Activated CD4-positive, alpha-beta memory T cell treated with anti-CD3 and anti-CD28 coated beads for 36 hours (primary cell): ENCODE data around the gene OVOL1. TPM values are rescaled to one million over a fixed set of nuclear protein-coding genes. Genes with fewer than 3 reads are reported as not detected.
"Not testable (repeated sequence)": the region's sequence is repeated elsewhere in the genome, so short reads cannot be mapped to it uniquely, and the experiment has no call there.

Experiments used
- CTCF ChIA-PET: fragments of 350-600 bp; sonication (Branson Sonifier 250); formaldehyde crosslinking; loops from one replicate; lab custom pipeline; 2021; ENCODE audit warnings: antibody characterized with exemption, inconsistent platforms; lab: Charles Lee
- POLR2A ChIA-PET: fragments of 350-600 bp; sonication (Branson Sonifier 250); formaldehyde crosslinking; loops from one replicate; lab custom pipeline; 2021; ENCODE audit warnings: antibody characterized with exemption; lab: Charles Lee
- DNase-seq: peaks from one replicate; pipeline ENCODE4 v3.0.0-alpha.2; 2020
- H3K27ac Mint-ChIP-seq: one replicate; pipeline ENCODE4 v1.8.0; 2021; ENCODE audit warnings: mixed read lengths
- H3K27me3 Mint-ChIP-seq: one replicate; pipeline ENCODE4 v1.8.0; 2021; ENCODE audit warnings: mixed read lengths
- H3K36me3 Mint-ChIP-seq: one replicate; pipeline ENCODE4 v1.8.0; 2021; ENCODE audit warnings: mixed read lengths
- H3K4me1 Mint-ChIP-seq: one replicate; pipeline ENCODE4 v1.8.0; 2021; ENCODE audit warnings: low read depth, mixed read lengths
- H3K4me3 Mint-ChIP-seq: one replicate; pipeline ENCODE4 v1.8.0; 2021; ENCODE audit warnings: mild to moderate bottlenecking, mixed read lengths
- H3K9me3 Mint-ChIP-seq: one replicate; pipeline ENCODE4 v1.8.0; 2021; ENCODE audit warnings: mixed read lengths
- intact Hi-C: fragments of 100-400 bp; cut with micrococcal nuclease; formaldehyde crosslinking; loops from one replicate; pipeline ENCODE4 v1.15.1; 2023
- total RNA-seq, 2 experiments: library from RNA; stranded (reverse); gene quantifications; one replicate each; pipeline ENCODE4 v1.2.3, GENCODE V29; 2021

OVOL1 gene
- total RNA-seq, 2 experiments from 2014 or later = not detected

DNA sequence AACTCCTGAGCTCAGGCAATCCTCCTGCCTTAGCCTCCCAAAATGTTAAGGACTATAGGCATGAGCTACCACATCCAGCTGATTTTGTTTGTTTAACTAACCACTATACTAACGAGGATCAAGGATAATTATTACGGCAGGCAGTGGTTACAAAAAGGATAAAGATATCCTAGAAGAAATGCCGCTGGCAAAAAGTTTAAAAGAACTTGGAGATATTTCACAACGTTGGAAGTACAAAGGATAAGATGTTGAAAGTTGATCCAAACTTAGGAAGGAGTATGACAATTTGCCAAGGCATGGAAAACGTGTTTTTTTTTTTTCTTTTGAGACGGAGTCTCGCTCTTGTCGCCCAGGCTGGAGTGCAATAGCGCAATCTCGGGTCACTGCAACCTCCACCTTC is 19.5 kb upstream of the OVOL1 start:
- no peaks in the 10 kb centered on the region for H3K9me3 Mint-ChIP-seq
- no peak overlapping the region for H3K27ac Mint-ChIP-seq
- H3K4me1 Mint-ChIP-seq = peaks cover 3% of the 10 kb centered on the region
- no peak overlapping the region for H3K4me3 Mint-ChIP-seq
- intact Hi-C loops = no loop called here
- DNase-seq = no peak
- no peaks in the 10 kb centered on the region for H3K27me3 Mint-ChIP-seq
- H3K36me3 Mint-ChIP-seq = no peaks in the 10 kb centered on the region
- CTCF ChIA-PET = interaction anchor here (0.5 to 2.9 kb wide), 6 partner anchors 12 to 620 kb away, joined by 3 to 8 read pairs (median 4); partner anchors contain the start of genes CCDC85B and KAT5
- POLR2A ChIA-PET = interaction anchor here (1.0 kb wide), 1 partner anchor 12 kb away, joined by 3 read pairs; no protein-coding TSS in a partner anchor

DNA sequence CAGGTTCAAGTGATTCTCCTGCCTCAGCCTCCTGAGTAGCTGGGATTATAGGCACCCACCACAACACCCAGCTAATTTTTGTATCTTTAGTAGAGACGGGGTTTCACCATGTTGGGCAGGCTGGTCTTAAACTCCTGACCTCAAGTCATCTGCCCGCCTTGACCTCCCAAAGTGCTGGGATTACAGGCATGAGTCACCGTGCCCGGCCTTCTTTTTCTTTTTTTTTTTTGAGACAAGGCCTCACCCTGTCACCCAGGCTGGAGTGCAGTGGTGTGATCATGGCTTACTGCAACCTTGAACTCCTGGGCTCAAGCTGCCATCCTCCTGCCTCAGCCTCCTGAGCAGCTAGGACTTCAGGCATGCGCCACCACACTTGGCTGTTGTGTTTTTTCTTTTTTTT is 19.1 kb upstream of the OVOL1 start:
- H3K27me3 Mint-ChIP-seq, H3K9me3 Mint-ChIP-seq, intact Hi-C loops, H3K4me3 Mint-ChIP-seq, H3K4me1 Mint-ChIP-seq, POLR2A ChIA-PET, H3K36me3 Mint-ChIP-seq, H3K27ac Mint-ChIP-seq, DNase-seq: not testable (repeated sequence)
- CTCF ChIA-PET = interaction anchor here (0.5 to 2.9 kb wide), 4 partner anchors 56 to 620 kb away, joined by 3 to 7 read pairs (median 4); partner anchors contain the start of genes CCDC85B and KAT5

DNA sequence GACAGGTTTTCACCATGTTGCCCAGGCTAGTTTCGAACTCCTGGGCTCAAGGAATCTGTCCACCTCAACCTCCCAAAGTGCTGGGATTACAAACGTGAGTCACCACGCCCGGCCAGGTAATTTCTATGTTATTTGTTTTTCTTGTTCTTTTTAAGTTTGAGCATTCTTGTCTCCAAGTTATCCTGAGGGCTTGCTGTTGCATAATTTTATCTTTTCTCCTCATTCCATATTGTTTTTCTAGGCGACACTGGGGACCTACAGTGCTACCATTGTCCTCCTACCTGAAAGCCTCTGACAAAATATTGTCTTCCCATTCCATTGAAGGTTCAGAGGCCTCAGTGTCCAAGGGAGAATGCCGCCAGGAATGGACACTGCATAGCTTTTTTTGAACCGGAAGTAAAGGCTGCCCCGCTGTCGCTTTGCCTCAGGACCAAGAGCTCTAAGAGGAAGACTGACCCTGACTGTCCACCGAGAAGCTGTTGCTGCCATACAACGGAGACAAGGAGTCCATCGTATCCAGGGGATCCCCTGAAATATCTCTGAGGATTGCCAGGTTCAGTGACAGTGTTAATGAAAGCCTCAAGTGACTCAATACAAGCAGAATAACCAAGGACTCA is 15.8 kb upstream of the OVOL1 start:
- intact Hi-C loops = loop anchor here (2.0 kb wide), 1 partner anchor 60 kb away; no protein-coding TSS in a partner anchor

DNA sequence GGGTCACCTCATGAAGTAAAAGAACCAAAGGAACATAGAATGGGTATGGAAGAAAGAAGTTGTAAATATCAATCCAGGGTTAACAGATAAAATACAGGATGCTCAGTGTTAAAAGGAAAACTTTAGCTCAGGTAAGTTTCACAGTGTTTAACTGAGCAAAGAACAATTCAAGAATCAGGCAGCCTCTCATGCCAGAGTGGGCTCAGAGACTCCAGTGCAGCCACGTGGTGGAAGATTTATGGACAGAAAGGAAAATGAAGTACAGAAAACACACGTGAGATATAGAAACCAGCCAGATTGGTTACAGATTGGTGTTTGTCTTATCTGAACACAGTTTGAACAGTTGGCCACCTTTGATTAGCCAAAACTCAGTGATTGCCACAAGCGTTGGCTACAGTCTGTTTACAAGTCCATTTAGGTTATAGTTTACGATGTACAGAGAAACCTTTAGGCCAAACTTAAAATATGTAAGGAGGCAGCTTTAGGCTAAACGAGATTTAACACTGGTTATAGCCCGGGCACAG is 15.2 kb upstream of the OVOL1 start:
- CTCF ChIA-PET = interaction anchor here (0.5 to 7.9 kb wide), 8 partner anchors 8 to 426 kb away, joined by 3 to 72 read pairs (median 8); partner anchors contain the start of genes AP5B1 and KAT5
- Mint-ChIP-seq H3K27me3 (no peaks in the 10 kb centered on the region), H3K36me3 (no peaks in the 10 kb centered on the region), H3K9me3 (no peaks in the 10 kb centered on the region), H3K4me1 (peaks cover 6% of the 10 kb centered on the region), H3K27ac (no peak overlapping the region), H3K4me3 (no peak overlapping the region)
- POLR2A ChIA-PET = no interaction called here
- no peak for DNase-seq
- intact Hi-C loops = loop anchor here (2.0 kb wide), 1 partner anchor 61 kb away; no protein-coding TSS in a partner anchor

More for the DNA sequence above, 15.8 kb upstream of the OVOL1 start:
- Mint-ChIP-seq H3K27me3 (no peaks in the 10 kb centered on the region), H3K4me3 (no peak overlapping the region), H3K27ac (no peak overlapping the region), H3K4me1 (peaks cover 3% of the 10 kb centered on the region), H3K36me3 (no peaks in the 10 kb centered on the region), H3K9me3 (no peaks in the 10 kb centered on the region)
- DNase-seq = no peak
- CTCF ChIA-PET = interaction anchor here (0.5 to 7.9 kb wide), 12 partner anchors 9 to 427 kb away, joined by 3 to 72 read pairs (median 4); partner anchors contain the start of genes AP5B1, KAT5 and RNASEH2C
- POLR2A ChIA-PET = no interaction called here

DNA sequence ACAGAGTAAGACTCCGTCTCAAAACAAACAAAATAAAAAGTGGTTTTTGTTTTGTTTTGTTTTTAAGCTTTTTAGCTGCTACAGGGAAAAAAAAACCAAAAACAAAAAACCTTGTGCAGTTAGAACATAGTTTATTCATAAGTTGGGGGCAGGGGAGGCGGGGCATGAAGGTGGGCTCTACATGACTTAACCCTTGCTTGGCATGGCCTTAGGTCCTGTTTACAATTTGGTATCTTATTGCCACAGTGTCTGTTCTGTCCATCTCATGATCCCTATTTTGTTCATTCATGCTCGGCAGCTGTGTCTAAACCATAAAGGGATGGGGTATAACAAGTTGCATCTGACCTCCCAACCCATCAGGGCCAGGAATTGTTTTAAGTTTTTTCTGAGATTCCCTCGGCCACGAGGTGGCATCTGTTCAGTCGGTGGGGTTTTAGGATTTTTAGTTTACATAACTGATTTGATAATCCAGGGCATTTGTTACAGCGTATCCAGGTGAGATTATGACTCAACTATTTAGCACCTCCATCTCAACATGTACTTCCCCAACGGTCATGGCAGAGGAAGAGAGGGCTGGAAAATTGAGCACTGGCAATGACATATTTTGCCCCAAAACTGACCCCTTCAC is 13.0 kb upstream of the OVOL1 start:
- Mint-ChIP-seq H3K27ac (no peak overlapping the region), H3K4me3 (no peak overlapping the region), H3K36me3 (no peaks in the 10 kb centered on the region), H3K9me3 (no peaks in the 10 kb centered on the region), H3K27me3 (no peaks in the 10 kb centered on the region), H3K4me1 (peaks cover 15% of the 10 kb centered on the region)
- no peak for DNase-seq
- intact Hi-C loops = no loop called here
- ChIA-PET POLR2A (no interaction called here), CTCF (interaction anchor here (3.6 to 7.9 kb wide), 2 partner anchors 44 to 62 kb away, joined by 14 to 72 read pairs; partner anchors contain the start of gene KAT5)

DNA sequence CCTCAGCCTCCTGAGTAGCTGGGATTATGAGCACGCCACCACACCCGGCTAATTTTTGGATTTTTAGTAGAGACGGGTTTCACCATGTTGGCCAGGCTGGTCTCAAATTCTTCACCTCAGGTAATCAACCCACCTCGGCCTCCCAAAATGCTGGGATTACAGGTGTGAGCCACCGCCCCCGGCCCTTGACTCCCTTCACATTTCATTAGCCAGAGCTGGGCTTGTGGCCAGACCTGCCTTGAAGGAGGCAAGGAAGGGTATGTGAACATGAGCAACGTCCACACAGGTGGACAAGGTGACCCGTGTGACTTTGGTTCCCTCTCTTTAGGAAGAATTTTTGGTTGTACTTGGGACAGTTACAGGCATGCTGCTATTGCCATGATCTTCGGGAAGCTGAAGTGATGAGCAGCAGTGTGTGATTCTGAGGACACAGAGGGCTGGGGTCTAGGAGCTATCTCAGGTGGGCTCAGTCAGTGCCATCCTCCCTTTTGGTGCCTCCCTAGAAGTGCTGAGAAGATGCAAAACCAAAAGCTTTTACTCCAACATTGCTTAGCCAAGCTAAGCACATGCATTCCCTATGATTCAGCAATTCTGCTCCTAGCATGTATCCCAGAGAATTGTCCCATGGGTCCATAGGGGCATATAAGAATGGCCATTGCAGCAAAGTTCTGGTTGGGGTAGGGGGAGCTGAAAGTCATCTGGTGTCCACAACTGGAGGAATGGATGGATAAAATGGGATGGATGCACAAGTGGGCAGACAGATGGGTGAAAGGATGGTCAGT is 12.1 kb upstream of the OVOL1 start:
- no peaks in the 10 kb centered on the region for H3K36me3 Mint-ChIP-seq
- no peaks in the 10 kb centered on the region for H3K27me3 Mint-ChIP-seq
- peaks cover 16% of the 10 kb centered on the region for H3K4me1 Mint-ChIP-seq
- intact Hi-C loops = no loop called here
- no peak overlapping the region for H3K27ac Mint-ChIP-seq
- H3K4me3 Mint-ChIP-seq = no peak overlapping the region
- no peaks in the 10 kb centered on the region for H3K9me3 Mint-ChIP-seq
- ChIA-PET CTCF (interaction anchor here (1.0 to 7.9 kb wide), 4 partner anchors 43 to 63 kb away, joined by 3 to 126 read pairs (median 43); partner anchors contain the start of gene KAT5), POLR2A (no interaction called here)
- DNase-seq = no peak

DNA sequence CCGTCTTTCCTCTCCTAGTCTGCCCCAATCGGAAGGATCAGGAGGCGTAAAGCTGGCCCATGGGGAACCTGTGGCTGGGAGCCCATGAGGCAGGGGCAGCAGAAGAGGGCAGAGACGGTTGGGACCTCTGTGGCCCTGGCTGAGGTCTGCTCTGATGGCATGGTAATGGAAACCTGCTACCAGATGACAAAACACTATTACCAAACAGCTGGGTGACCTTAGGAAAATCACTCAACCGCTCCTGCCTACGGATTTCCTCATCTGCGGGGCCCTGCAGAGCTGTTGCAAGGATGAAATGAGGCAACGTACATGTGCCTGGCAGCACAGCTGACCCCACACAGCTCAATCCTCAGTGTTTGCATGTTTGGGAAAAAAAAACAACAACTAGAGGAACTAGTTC is 10.7 kb upstream of the OVOL1 start:
- Mint-ChIP-seq H3K27me3 (no peaks in the 10 kb centered on the region), H3K27ac (no peak overlapping the region), H3K9me3 (no peaks in the 10 kb centered on the region), H3K4me3 (no peak overlapping the region), H3K36me3 (no peaks in the 10 kb centered on the region), H3K4me1 (peaks cover 16% of the 10 kb centered on the region)
- POLR2A ChIA-PET = no interaction called here
- CTCF ChIA-PET = interaction anchor here (0.7 to 7.9 kb wide), 4 partner anchors 42 to 109 kb away, joined by 4 to 126 read pairs (median 38); partner anchors contain the start of gene KAT5
- intact Hi-C loops = no loop called here
- DNase-seq = no peak

DNA sequence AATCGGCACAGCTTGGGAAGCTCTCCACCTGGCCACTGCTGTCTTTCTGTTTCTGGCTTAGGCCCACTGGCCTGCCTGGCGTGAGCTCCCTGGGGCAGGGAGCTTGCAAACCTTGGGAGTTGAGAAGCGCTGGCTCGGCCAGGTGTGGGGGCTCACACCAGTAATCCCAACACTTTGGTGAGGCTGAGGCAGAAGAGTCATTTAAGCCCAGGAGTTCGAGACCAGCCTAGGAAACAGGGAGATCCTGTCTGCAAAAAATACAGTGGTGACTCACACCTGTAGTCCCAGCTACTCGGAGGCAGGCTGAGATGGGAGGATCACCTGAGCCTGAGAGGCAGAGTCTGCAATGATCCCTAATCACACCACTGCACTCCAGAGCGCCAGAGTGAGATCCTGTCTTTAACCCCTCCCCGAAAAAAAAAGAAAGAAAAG is 10.1 kb upstream of the OVOL1 start:
- H3K27me3 Mint-ChIP-seq = no peaks in the 10 kb centered on the region
- no peak overlapping the region for H3K4me3 Mint-ChIP-seq
- ChIA-PET CTCF (interaction anchor here (0.6 to 7.9 kb wide), 6 partner anchors 15 to 108 kb away, joined by 4 to 126 read pairs (median 28); partner anchors contain the start of gene KAT5), POLR2A (no interaction called here)
- H3K4me1 Mint-ChIP-seq = peaks cover 16% of the 10 kb centered on the region
- intact Hi-C loops = no loop called here
- H3K9me3 Mint-ChIP-seq = no peaks in the 10 kb centered on the region
- H3K36me3 Mint-ChIP-seq = no peaks in the 10 kb centered on the region
- H3K27ac Mint-ChIP-seq = no peak overlapping the region
- no peak for DNase-seq

DNA sequence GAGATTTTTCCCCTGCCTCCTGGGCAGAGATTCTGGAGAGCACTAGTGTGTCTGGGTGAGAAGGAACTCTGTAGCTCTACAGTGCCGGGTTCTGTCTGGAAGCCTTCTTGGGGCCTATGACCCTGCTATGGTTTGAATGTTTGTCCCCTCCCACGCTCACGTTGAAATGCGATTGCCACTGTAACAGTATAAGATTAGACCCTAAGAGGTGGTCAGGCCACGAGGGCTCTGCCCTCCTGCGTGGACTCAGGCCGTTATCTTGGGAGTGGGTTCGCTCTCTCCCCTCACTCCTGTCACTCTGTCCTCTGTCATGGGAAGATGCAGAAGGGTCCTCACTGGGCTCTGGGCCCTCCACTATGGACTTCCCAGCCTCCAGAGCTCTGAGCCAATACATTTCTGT is 9.6 kb upstream of the OVOL1 start:
- no peak overlapping the region for H3K4me3 Mint-ChIP-seq
- no peak for DNase-seq
- ChIA-PET CTCF (interaction anchor here (0.6 to 7.9 kb wide), 6 partner anchors 14 to 108 kb away, joined by 3 to 126 read pairs (median 28); partner anchors contain the start of gene KAT5), POLR2A (no interaction called here)
- no peak overlapping the region for H3K27ac Mint-ChIP-seq
- H3K9me3 Mint-ChIP-seq = no peaks in the 10 kb centered on the region
- peaks cover 16% of the 10 kb centered on the region for H3K4me1 Mint-ChIP-seq
- no peaks in the 10 kb centered on the region for H3K36me3 Mint-ChIP-seq
- H3K27me3 Mint-ChIP-seq = no peaks in the 10 kb centered on the region
- intact Hi-C loops = no loop called here

DNA sequence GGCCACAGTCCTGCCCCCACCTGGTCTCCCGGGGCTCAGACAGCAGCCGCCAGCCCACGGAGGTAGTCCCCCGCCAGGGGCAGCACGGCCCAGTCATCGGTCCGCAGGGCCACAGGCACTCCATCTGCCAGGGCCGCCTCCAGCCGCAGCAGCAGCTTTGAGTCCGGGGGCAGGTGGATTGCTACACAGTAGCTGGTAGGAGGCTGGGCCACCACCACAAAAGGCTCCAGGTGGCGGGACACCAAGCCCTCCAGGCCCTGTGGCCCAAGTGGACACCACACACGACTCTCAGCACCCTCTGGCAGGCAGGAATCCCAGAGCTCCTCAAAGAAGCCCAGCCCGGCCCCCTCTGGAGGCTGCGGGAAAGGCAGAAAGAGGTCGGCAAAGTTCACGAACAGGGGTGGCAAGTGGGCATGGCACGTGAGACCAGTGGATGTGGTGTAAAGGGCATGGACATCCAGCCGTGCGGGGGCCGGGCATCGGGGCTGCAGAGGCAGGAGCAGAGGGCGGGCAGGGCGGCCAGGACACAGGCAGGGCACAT is 9.0 kb upstream of the OVOL1 start:
- no peaks in the 10 kb centered on the region for H3K9me3 Mint-ChIP-seq
- H3K27me3 Mint-ChIP-seq = no peaks in the 10 kb centered on the region
- peaks cover 16% of the 10 kb centered on the region for H3K4me1 Mint-ChIP-seq
- ChIA-PET POLR2A (no interaction called here), CTCF (interaction anchor here (1.2 to 6.7 kb wide), 3 partner anchors 14 to 72 kb away, joined by 3 to 126 read pairs (median 51); no protein-coding TSS in a partner anchor)
- no peak for DNase-seq
- H3K36me3 Mint-ChIP-seq = no peaks in the 10 kb centered on the region
- intact Hi-C loops = no loop called here
- H3K27ac Mint-ChIP-seq = no peak overlapping the region
- H3K4me3 Mint-ChIP-seq = no peak overlapping the region

DNA sequence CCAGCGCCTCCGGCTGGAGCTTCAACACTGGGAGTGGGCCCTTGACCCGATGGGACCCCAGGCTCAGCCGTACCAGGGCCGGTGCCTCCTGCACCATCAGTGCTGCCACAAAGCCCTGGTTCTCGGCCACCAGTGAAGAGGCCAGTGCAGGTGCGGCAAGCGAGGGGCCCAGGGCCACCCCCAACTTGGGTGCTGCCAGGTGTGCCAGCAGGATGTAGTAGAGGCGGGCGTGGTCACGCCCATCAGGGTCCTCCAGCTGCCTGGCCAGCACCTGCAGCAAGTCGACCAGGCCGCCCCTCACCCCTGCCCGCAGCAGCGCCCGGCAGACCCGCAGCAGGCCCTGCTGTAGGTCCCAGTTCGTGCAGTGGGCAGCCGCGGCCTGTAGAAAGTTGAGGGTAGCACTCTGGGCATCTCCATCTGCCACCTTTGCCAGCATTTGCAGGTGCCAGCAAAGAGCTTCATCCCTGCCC is 8.4 kb upstream of the OVOL1 start:
- no peaks in the 10 kb centered on the region for H3K27me3 Mint-ChIP-seq
- H3K9me3 Mint-ChIP-seq = no peaks in the 10 kb centered on the region
- no peak for DNase-seq
- intact Hi-C loops = no loop called here
- H3K36me3 Mint-ChIP-seq = no peaks in the 10 kb centered on the region
- no peak overlapping the region for H3K4me3 Mint-ChIP-seq
- no peak overlapping the region for H3K27ac Mint-ChIP-seq
- ChIA-PET CTCF (interaction anchor here (1.2 to 6.7 kb wide), 17 partner anchors 8 to 210 kb away, joined by 3 to 126 read pairs (median 16); partner anchors contain the start of genes CFL1, MUS81, RNASEH2C and SNX32), POLR2A (interaction anchor here (2.0 kb wide), 1 partner anchor 81 kb away, joined by 7 read pairs; no protein-coding TSS in a partner anchor)
- H3K4me1 Mint-ChIP-seq = peaks cover 16% of the 10 kb centered on the region
